GM10266 (cell line): ENCODE measurements around the gene CDYL.
A peak's percentile ranks its signal among the peaks of the same experiment; 100 is the strongest.

Source experiments
- DNase-seq: peaks from one replicate; pipeline ENCODE4 v3.0.0; 2012; ENCODE audit errors: extremely low spot score
- CTCF ChIP-seq: IDR thresholded peaks from 2 replicates; pipeline ENCODE4 v1.5.1; 2012; ENCODE audit warnings: mild to moderate bottlenecking, low read depth; ENCODE audit not compliant: control insufficient read depth, insufficient read depth; ENCODE audit errors: missing control alignments

CDYL gene

GRCh38 chr6:4892785-4893485 is 116.7 kb downstream of the CDYL start:
- DNase-seq = no peak
- TF ChIP-seq CTCF = no peak

GRCh38 chr6:4894049-4894448 is 117.8 kb downstream of the CDYL start:
- DNase-seq = no peak
- TF ChIP-seq CTCF = no peak

- no peak for TF ChIP-seq CTCF
Measured at GRCh38 chr6:4895971-4896370, 119.8 kb downstream of the CDYL start.

GRCh38 chr6:4896401-4896800 is 120.2 kb downstream of the CDYL start:
- DNase-seq = no peak
- no peak for TF ChIP-seq CTCF

More at GRCh38 chr6:4895971-4896370, 119.8 kb downstream of the CDYL start:
- no peak for DNase-seq

GRCh38 chr6:4899249-4900034 is 123.2 kb downstream of the CDYL start:
- no peak for TF ChIP-seq CTCF
- no peak for DNase-seq

- peak; percentile 38 for DNase-seq
- TF ChIP-seq CTCF = no peak
Measured at GRCh38 chr6:4901386-4902061, 125.3 kb downstream of the CDYL start.
